Stimulated activated CD8-positive, alpha-beta memory T cell treated with anti-CD3 and anti-CD28 coated beads, Interleukin-7, amount 100 ng/mL, for 24 hours (primary cell): ENCODE data around the gene NPR3.

ENCODE experiments used
- DNase-seq: peaks from one replicate; pipeline ENCODE4 v3.0.0-alpha.2; 2020; ENCODE audit warnings: low read depth

Gene NPR3, protein sequence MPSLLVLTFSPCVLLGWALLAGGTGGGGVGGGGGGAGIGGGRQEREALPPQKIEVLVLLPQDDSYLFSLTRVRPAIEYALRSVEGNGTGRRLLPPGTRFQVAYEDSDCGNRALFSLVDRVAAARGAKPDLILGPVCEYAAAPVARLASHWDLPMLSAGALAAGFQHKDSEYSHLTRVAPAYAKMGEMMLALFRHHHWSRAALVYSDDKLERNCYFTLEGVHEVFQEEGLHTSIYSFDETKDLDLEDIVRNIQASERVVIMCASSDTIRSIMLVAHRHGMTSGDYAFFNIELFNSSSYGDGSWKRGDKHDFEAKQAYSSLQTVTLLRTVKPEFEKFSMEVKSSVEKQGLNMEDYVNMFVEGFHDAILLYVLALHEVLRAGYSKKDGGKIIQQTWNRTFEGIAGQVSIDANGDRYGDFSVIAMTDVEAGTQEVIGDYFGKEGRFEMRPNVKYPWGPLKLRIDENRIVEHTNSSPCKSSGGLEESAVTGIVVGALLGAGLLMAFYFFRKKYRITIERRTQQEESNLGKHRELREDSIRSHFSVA

DNA sequence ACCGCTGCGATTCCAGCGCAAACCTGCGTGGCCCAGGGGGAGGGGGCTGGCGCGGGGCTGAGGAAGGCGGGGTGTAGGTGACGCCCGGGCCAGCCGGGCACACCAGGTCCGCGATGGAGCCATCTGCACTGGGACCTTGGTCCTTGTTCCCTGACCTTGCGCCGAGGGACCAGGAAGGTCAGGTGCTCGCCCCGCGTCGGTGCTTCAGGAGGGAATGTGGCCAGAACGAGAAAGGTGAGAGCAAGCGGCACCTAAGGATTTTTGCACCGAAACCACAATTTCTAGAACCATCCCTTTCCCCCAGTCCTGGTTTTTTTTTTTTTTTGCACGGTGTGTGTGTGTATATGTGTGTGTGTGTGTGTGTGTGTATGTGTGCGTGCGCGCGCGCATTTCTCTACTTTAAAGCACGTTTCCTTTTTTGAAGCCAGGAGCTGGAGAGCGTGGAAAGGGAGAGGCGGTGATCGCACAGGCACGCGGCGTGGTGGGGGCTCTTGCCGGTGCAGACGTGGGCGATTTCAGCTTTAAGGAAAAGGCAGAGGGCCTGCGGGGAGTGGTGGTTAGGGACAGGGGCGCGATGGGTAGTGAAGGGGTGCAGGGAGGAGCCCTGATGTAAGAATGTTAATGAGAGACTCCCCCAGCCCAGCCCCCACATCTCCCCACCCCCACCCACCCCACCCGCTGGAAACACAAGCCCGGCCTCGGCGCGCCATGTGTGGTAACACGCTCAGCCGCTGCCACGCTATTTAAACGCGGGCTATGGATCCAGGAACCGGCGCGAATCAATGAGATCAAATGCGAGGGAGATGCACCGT lies at the start of gene NPR3:
Gene NPR3 (plus strand): TSS at position 772 of the 812 bp plus-strand sequence. CDS start 456 bp downstream, outside the sequence.
- no peak for DNase-seq

DNA sequence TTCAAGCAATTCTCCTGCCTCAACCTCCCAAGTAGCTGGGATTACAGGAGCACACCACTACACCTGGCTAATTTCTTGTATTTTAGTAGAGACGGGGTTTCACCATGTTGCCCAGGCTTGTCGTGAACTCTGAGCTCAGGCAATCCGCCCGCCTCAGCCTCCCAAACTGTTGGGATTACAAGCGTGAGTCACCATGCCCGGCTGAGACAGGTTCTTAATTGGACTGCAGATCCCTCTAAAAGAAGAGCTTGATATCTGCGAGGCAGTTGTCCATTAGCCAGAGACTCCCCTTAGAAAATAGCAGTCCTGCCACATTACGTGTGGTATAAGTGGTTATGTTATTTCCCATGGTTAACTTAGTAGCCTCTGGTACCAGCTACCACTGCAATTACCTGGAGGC lies 46.6 kb upstream of the NPR3 start:
- DNase-seq = no peak

DNA sequence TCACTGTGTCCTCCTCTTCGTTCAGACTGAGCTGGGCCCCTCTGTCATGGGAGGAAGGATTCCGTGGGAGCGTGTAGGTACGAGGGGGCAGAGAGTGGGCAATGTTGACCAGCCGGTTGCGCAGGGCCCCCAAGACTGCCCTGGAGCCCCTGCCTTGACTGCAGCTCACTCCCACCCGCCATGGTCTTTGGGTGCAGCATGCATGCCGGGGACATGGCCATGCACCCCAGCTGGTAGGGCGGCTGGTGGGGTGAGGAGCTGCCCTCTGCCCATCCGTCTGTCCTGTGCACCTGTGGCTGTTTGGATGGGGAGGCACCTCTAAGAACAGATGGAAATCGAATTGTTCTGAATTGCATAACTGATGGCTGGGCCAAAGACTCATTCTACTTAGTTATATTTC lies 42.6 kb upstream of the NPR3 start:
- DNase-seq = no peak

DNA sequence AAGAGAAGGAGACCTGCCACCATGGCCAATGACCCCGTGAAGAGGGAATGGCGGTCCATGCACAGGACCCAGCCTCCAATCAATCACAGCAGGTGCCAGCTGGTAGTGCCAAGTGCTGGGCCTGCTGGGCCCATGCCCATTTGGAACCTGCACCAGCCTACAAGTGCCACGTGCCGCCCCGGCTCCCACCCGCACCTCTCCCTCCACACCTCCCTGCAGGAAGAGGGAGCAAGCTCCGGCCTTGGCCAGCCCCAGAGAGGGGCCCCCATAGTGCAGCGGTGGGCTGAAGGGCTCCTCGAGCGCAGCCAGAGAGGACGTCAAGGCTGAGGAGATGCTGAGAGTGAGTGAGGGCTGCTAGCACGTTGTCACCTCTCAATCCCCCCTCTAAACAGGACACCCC lies 37.8 kb upstream of the NPR3 start:
- no peak for DNase-seq

DNA sequence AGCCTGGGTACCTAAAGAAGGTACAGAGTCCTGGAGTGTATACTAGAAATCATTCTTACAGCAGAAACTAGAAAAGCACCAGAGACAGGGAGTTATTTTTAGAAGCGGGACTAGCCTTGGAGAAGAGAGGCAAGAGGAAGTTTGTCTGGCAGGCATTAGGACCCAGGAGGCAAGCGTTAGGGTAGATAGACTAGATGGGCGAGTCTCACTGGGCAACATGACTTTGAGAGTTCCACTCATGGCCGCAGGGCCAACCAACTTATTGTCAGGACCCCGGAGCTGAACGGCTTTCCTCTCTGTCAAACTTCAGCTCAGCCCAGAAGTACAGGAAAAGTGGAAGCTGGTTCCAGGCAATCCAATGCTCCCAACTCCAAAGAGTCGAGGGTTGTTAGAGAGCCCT lies 34.1 kb upstream of the NPR3 start:
- no peak for DNase-seq

DNA sequence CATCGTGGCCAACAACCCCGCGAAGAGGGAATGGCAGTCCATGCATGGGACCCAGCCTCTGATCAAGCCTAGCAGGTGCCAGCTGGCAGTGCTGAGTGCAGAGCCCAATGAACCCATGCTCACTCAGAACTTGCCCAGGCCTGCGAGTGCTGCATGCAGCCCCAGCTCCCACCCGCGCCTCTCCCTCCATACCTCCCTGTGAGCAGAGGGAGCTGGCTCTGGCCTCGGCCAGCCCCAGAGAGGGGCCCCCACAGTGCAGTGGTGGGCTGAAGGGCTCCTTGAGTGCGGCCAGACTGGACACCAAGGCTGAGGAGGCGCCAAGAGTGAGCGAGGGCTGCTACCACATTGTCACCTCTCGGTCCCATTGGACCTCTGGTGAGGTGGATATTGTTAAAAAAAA lies 32.6 kb upstream of the NPR3 start:
- no peak for DNase-seq

DNA sequence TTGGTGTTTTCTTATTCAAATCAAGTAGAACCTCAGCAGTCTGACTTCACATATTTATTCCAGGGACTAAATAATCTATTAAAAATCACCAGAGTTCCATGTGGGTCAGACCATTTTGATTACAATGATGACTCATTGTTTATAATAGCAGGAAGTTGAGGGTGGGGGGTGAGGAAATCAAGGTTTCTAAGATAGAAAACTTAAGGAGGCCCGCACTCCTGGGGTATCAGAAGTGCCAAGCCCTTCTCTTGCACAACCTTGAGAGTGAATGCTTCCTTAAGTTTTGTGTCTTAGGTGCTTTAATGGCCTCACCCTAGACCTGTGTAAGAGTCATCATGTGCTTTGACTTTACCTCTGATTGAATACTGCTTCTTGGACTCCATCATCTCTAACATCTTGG lies 31.9 kb upstream of the NPR3 start:
- no peak for DNase-seq

DNA sequence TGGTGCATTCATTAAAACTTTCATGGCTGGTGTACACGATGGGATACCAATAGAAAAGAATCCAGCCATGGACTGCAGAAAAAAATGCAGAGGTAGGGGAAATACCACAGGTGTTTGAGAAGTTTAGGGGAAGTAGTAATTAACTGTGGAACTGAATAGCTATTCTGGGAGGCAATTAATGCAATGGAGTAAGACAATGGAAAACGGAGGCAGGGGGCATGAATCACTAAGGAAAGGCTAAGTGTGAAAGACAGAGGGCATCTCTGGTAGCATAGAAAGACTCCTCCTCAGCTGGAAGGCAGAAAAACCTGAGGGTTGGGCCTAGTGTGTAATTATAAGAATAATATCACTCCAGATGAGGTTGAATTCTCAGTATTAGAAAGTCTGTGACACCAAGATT lies 30.9 kb upstream of the NPR3 start:
- DNase-seq = no peak

DNA sequence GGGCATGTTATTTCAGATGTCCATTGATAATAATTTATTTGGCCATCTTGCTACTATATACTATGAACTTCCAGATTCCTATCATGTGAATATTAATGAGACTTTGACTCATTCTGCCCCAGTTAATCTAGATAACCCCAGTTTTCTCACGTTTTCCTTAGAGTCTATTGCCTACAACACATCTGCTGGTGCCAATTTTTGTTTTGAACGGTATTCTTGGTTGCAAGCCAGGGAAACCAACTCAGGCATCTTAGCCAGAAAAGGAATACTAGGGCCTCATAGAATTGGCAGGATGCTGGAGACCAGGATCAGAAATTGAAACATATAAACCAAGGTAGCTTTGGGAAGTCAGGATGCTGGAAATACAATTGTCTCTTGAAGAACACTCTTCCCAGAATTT lies 28.0 kb upstream of the NPR3 start:
- no peak for DNase-seq

DNA sequence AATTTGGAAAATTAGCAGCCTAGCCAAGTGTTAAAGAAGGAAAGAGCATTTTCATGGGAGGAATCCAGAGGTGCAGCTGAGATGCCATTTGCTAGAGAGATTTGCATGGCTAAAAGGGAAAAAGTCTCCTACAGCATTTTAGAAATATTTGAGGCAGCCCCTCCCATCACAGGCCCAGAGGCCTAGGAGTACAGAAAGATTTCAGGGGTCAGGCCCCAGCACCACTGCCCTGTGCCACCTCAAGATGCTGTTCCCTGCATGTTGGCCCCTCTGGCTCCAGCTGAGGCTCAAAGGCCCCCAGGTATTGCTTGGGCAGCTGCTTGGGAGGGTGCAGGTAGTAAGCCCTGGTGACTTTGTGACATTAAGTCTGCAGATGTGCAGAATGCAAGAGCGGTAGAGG lies 26.9 kb upstream of the NPR3 start:
- DNase-seq = no peak

DNA sequence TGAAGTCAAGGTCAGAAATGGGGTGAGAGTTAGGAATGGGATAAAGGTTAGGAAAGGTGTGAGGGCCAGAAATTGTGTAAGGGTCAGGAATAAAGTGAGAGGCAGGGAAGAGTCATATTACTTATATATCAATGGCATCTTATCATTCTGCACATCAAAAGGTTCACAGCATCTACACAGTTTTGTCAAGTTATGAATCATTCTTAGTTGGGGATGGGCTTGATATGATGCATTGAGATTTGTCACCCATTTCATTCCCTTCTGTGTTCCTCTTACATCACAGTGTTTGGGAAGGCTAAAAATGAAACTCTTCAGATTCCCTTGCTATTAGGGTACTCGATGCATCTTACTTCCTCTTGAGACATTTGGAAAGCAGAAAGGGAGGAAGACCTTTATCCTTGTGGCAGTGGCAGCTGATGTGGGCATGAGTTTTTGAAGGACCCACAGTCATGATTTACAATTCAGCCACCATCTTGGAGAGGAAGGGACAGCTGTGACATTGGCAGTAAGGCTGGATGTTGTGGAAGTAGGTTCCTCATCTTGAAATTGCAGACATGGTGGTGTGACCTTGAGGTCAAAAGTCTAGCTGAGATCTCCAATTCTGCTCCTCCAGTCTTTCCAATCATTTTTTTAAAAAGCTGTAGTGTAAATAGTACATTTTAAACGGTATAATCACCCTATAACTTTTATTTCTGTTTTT lies 24.2 kb upstream of the NPR3 start:
- no peak for DNase-seq

DNA sequence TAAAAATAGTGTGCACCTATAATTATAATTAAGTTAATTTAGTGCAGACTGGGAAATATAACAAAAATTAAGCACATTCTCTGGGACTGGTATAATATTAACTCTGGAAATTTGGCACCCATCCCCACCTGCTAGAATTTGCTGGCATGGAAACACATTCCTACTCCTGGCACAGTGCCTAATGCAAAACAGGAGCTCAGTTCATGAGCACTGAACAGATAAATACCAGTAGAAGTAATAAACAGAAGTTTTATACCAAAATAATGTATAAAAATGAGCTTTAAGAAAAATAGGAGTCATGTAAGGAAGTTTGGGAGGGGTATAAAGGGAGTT lies 23.7 kb upstream of the NPR3 start:
- DNase-seq = no peak

DNA sequence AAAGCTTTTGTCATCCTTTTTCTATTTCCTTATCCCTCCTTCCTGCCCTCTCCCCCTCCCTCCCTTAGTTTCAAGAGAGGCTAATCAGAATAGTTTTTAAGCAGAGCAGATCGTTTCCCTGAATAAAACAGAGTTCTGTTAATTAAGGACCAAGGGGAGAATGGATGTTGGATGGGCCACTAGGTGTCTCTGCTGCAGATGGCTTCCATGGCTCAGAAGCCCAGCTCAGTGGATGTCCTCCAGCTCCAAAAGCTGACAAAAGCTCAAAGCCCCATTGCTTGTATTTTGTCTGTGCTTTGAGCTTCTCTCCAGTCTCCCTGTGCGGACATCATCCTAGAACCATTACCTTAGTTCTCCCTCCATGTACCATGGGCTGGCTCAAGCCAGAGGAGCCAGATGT lies 21.0 kb upstream of the NPR3 start:
- no peak for DNase-seq

DNA sequence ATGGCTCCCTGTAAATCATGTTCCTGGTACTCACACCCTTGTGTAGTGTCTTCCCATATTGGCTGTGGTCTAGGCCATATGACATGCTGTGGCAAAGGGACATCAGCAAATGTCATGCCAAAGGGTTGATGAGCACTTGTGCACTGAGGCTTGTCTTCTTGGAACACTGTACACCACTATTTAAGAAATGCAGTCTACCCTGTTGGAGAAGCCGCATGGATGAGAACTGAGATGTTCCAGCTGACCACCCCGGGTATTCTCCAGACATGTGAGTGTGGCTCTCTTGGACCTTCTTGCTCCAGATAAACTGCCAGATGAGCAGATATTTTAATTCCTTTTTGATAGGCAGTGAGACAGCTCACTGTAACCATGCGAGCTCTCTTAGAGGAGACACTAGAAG lies 20.5 kb upstream of the NPR3 start:
- no peak for DNase-seq

DNA sequence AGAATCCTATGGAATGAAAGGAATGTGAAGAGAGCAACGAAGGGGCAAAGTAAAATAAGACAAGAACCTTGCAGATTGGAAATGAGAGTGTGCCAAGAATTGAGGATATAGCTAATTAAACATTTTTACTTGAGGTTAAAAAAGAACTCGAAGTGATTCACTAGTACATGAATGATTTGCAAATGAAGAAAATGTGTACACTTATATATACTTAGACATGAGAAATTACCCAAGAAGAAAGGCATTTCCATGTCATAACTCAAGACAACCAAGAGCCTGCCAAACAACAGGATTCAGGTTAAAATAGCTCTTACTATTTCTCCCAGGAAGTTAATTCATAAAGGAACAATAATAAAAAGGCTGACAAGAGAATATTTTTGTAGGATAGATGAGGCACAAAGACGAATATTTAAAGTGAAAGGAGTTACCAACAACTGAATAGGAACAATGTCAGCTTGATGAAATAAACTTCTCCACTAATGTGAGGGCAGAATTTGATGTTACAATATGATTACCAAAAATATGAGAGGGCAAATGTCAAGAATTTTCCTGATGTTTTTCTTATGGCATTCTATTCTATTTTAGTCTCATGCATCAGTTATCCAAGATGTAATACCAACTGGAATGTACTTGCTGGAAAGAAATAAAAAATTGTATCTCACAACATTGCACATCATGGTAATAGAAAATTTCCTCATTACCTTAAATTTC lies 18.9 kb upstream of the NPR3 start:
- no peak for DNase-seq

DNA sequence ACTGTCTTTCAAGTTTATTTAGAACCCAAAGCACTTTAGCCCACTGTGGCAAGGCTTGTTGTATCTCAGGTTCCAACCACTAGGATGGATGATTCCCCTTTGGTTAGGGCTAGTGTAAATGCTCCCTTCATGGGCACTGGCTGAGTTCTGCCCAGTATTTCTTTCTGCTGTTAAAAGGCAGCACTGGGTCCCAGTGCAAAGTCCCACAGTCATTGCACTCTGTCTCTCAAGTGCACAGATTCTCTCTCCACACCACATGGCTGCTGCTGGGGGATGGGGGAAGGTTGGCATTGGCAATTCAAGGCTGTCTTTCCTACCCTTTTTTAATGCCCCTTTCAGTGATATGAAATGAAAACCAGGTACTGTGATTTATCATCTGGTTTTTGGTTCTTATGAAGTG lies 7.2 kb upstream of the NPR3 start:
- no peak for DNase-seq

DNA sequence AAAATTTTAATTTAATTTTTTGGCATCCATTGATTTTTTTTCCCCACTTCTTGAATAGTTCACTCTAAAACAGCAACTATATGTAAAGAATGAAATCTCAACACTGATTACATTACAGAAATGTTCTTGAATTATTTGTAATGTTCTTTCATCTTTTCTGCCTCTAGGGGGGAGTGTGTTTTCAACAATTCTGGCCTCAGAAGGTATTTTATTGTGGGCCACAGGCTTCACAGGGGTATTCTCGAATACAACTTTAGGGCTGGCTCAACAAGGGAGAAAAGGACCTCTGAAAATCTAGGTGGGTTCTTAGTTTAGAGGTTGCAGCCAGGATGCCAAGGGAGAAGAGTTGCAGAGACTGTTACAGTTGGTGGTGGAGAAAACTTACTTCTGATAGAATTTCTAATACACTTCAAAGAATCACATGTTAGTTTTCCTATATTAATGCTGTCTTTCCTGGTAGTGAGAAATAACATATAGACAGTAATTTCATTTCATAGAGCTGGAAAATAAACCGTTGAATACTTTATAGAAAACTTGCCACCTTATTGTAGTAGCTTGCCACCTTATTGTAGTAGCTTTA lies 3.6 kb upstream of the NPR3 start:
- DNase-seq = no peak

DNA sequence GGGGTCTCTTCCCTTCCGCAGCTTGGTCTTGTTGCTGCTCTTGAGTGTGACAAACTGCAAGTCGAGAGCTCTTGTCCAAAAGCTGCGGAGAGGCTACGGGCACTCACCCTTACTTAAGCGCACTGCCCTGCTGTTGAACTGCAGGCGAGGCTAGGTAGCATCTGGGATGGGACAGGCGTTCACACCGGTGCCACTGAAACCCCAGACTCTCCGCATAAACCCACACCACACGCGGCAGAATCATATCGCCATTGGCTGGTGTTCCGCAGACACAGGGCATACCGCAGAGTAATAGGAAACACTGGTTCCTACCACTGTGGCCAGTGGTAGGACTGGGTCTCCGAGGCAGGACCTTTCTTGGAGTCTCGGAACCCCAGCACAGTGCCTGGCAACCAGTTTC lies 2.2 kb upstream of the NPR3 start:
- no peak for DNase-seq

DNA sequence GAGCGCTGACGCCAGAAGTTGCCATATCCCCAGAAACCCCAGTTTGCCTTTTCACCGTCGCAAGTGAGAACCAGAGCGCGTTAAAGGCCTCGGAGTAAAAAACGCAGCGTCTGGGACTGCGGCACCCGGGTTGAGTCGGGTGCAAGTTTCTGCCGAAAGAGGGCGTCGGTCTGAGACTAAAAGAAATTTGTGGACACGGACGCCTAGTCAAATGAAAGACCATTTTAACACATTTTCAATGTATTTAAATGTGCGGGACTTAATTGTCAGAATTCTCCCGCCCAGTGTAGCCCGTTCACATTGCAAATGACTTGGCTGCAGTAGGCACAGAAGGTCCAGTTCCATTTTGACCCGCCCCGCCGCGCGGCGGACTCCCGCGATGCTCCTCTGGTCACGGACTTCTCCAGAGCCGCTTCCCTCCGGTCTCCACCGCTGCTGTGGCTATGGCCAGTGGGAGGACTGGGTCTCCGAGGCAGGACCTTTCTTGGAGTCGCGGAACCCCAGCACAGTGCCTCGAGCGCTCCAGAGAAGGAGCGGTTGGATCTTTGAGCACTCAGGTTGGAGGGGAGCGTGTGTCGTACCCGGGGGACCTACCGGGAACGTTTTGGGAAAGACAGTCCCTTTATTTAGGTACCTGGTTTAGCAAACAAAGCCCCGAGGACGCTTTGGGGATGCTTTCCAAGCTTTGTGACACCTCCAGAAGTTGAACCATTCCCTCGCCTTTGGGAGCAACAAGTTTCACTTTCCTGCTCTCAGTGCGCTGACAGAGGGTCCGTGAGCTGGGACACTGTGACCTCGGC lies 1.2 kb upstream of the NPR3 start:
- DNase-seq = no peak

DNA sequence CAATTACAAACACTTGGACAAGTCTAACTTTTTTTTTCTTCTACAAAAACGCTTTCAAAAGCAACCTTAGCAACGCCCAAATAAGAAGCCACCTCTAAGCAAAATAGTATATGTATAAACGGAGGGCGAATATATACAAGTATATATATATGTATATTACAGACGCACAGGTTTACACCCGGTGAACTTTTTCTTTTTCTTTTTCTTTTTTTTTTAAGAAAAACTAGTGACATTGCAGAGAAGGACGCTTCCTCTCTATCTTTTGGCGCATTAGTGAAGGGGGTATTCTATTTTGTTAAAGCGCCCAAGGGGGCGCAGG lies 200 bp downstream of the NPR3 start:
- no peak for DNase-seq
